Activated CD8-positive, alpha-beta memory T cell treated with anti-CD3 and anti-CD28 coated beads for 4 hours (primary cell): ENCODE data around the gene ERGIC2.
"Not testable (repeated sequence)": the region's sequence is repeated elsewhere in the genome, so short reads cannot be mapped to it uniquely, and the experiment has no call there.

Experiments
- DNase-seq, 2 donors: peaks; one replicate each; pipeline ENCODE4 v3.0.0-alpha.2; 2020; ENCODE audit warnings: low read depth in 2 of 2

The ERGIC2 gene

DNA sequence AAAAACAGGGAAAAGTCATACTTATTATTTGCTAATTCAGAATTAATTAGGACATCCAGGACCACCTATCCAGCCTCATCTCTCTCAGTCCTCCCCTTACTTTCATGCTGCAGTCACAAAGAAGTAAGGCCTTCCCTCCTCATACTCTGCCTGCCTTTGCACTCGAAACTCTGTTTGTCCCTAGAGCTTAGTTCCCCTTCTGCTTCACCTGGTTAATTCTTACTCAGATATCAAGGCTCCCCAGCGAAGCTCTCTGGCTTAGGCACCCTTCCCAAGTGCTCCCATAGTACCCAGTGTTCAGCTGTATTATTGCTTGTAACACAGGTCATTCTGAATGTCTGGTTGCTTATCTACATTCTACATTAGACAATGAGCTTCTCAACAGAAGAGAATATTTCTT is 81.3 kb downstream of the ERGIC2 start:
- no peak for DNase-seq

DNA sequence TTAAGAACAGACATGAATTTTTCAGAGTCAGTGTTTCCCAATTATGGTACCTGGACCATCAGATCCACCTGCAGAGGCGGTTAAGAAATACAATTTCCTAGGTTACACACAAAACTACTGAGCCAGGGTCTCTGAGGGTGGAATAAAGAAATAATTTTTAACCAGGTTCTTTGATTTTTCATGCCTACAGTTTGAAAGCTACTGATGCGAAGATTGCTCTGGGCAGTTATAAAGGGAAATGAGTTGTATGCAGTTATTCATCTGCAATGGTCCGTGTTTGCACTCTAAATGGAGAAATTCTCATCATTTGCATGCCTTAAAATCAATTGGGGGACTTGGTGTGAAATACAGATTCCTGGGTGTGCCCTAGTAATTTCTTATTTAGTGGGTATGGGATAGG is 89.7 kb downstream of the ERGIC2 start:
- DNase-seq = no peak

DNA sequence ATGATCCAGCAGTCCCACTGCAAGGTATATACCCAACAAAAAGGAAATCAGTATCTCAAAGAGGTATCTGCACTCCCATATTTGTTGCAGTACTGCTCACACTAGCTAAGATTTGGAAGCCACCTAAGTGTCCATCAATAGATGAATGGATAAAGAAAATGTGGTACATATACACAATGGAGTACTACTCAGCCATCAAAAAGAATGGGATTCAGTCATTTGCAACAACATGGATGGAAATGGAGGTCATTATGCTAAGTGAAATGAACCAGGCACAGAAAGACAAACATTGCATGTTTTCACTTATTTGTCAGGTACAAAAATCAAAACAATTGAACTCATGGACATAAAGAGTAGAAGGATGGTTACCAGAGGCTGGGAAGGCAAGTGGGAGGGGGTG is 90.5 kb downstream of the ERGIC2 start:
- not testable (repeated sequence) for DNase-seq

GRCh38 chr12:29288031-29288430 is 92.9 kb downstream of the ERGIC2 start:
- DNase-seq = no peak

- no peak for DNase-seq
Measured at GRCh38 chr12:29287622-29288021, 93.3 kb downstream of the ERGIC2 start.
